Measurements from ENCODE around the gene ZNF184. TPM values are rescaled to one million over a fixed set of nuclear protein-coding genes. Genes with fewer than 3 reads are reported as not detected.

Gene ZNF184
- polyA plus RNA-seq, 1 donor, result 7.4 TPM

DNA sequence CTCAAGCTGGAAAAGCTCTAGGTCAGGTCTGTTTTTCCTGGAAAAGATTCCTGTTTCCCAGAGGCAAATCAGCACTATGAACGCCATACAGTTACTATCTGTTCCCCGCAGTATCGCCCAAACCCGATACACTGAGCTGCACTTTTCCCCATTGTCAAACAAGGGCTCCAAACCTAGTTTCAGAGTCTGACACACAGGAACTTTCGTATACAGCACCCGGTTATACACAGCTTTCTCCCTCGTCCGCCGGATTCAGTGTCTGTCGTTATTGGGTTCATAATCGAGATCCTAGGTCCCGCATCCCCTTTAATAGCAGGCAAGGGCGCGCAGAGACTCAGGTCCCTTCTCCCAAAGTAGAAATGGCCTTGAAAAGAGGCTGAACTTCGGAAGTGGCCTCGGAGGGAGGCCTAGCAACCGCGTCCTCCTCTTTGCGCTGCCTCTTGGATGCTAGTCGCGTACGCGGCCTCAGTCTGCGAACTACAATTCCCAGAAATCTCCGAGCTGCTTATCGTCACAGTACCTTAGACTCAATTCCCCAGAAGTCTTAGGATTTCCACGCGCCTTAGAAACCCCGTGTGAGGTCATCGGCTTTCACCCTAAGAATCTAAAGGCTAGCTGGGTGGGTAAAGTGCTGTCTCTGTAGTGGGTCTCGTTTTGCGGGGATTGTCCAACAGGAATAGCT lies 50.1 kb downstream of the ZNF184 start:
- no peaks in the 10 kb centered on the region for H3K4me1 ChIP-seq (ENCODE audit: control insufficient read depth, insufficient read depth, low read length)
- no peaks in the 10 kb centered on the region for H3K9me3 ChIP-seq (ENCODE audit: control insufficient read depth, low read depth, low read length)
- DNase-seq, result peak in 1 of 2 donors; percentile 23
- H3K27ac ChIP-seq (ENCODE audit: low read length), result no peak overlapping the region
- WGBS (ENCODE audit: insufficient coverage, low lambda C conversion rate), result 60% methylated on average over 3 of the region's 32 CpGs
- no peaks in the 10 kb centered on the region for H3K36me3 ChIP-seq (ENCODE audit: control insufficient read depth, insufficient read depth, low read length)
- no peak overlapping the region for H3K4me3 ChIP-seq (ENCODE audit: low read length)
- peaks cover 4% of the 10 kb centered on the region for H3K27me3 ChIP-seq (ENCODE audit: control insufficient read depth, insufficient read depth, low read length)

GRCh38 chr6:27419363-27419762 lies 53.5 kb downstream of the ZNF184 start:
- peaks cover 7% of the 10 kb centered on the region for H3K27me3 ChIP-seq (ENCODE audit: control insufficient read depth, insufficient read depth, low read length)
- no peaks in the 10 kb centered on the region for H3K9me3 ChIP-seq (ENCODE audit: control insufficient read depth, low read depth, low read length)
- no peak overlapping the region for H3K27ac ChIP-seq (ENCODE audit: low read length)
- no peaks in the 10 kb centered on the region for H3K36me3 ChIP-seq (ENCODE audit: control insufficient read depth, insufficient read depth, low read length)
- no peak overlapping the region for H3K4me3 ChIP-seq (ENCODE audit: low read length)
- H3K4me1 ChIP-seq (ENCODE audit: control insufficient read depth, insufficient read depth, low read length), result no peaks in the 10 kb centered on the region
- no peak for DNase-seq

DNA sequence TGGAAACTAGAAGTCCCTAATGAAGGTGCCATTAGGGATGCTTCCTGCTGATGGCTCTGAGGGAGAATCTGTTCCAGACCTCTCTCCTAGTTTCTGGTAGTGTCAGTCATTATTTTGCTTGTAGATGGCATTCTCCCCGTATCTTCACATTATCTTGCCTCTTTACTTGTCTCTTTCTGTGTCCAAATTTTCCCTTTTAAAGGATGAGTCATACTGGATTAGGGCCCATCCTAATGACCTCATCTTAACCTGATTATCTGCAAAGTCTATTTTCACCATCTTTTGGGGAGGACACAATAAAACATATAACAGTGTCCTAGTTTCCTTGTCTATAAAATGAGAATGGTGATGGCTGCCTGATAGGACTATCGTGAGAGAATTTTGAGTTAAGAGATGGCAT lies 57.0 kb downstream of the ZNF184 start:
- no peaks in the 10 kb centered on the region for H3K4me1 ChIP-seq (ENCODE audit: control insufficient read depth, insufficient read depth, low read length)
- no peak overlapping the region for H3K27ac ChIP-seq (ENCODE audit: low read length)
- no peaks in the 10 kb centered on the region for H3K36me3 ChIP-seq (ENCODE audit: control insufficient read depth, insufficient read depth, low read length)
- H3K27me3 ChIP-seq (ENCODE audit: control insufficient read depth, insufficient read depth, low read length), result peaks cover 7% of the 10 kb centered on the region
- H3K9me3 ChIP-seq (ENCODE audit: control insufficient read depth, low read depth, low read length), result no peaks in the 10 kb centered on the region
- no peak for DNase-seq
- H3K4me3 ChIP-seq (ENCODE audit: low read length), result no peak overlapping the region
- no CpG with 5 or more reads among the region's 2 CpGs for WGBS (ENCODE audit: insufficient coverage, low lambda C conversion rate)

DNA sequence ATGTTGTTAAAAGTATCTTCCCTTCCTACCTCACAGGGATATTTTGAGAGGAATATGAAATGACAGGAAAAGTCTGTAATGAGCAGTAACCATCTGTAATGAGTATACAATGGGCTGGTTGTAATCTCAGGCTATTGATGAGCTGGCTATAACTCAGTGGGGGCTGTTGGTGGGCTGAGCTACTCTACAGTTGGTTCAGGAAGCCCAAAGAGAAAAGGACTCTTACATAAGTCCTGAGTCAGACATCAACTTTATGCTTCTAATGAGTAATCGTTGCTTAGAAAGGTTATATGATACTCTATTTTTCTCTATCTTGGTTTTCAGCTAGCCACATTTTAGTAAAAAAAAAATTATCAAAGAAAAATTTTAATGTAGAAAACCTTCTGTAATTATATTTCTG lies 57.9 kb downstream of the ZNF184 start:
- H3K36me3 ChIP-seq (ENCODE audit: control insufficient read depth, insufficient read depth, low read length), result no peaks in the 10 kb centered on the region
- H3K4me1 ChIP-seq (ENCODE audit: control insufficient read depth, insufficient read depth, low read length), result no peaks in the 10 kb centered on the region
- 86% methylated on average over 1 of the region's 1 CpG for WGBS (ENCODE audit: insufficient coverage, low lambda C conversion rate)
- H3K4me3 ChIP-seq (ENCODE audit: low read length), result no peak overlapping the region
- H3K27me3 ChIP-seq (ENCODE audit: control insufficient read depth, insufficient read depth, low read length), result peaks cover 7% of the 10 kb centered on the region
- no peak overlapping the region for H3K27ac ChIP-seq (ENCODE audit: low read length)
- DNase-seq, result no peak
- H3K9me3 ChIP-seq (ENCODE audit: control insufficient read depth, low read depth, low read length), result no peaks in the 10 kb centered on the region

DNA sequence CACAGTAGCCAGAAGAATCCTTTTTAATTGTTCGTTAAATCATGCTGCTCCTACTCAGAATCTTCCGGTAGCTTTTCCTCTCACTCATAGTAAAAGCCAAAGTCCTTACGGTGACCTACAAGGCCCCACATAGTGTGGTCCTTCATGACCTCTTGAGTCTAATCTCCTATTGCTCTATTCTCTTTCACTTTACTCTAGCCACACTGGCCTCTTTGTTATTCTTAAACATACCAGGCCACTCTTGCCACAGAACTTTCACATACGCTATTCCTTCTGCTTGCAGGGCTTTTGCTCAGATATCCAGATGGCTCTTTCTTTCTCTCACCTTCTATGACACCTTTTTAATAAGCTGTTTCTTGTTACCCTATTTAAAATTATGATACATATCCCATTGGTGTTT lies 58.6 kb downstream of the ZNF184 start:
- WGBS (ENCODE audit: insufficient coverage, low lambda C conversion rate), result 93% methylated on average over 3 of the region's 4 CpGs
- Histone ChIP-seq H3K27me3 (ENCODE audit: control insufficient read depth, insufficient read depth, low read length) (peaks cover 3% of the 10 kb centered on the region), H3K4me3 (ENCODE audit: low read length) (no peak overlapping the region), H3K9me3 (ENCODE audit: control insufficient read depth, low read depth, low read length) (no peaks in the 10 kb centered on the region), H3K27ac (ENCODE audit: low read length) (no peak overlapping the region), H3K36me3 (ENCODE audit: control insufficient read depth, insufficient read depth, low read length) (no peaks in the 10 kb centered on the region), H3K4me1 (ENCODE audit: control insufficient read depth, insufficient read depth, low read length) (no peaks in the 10 kb centered on the region)
- no peak for DNase-seq

DNA sequence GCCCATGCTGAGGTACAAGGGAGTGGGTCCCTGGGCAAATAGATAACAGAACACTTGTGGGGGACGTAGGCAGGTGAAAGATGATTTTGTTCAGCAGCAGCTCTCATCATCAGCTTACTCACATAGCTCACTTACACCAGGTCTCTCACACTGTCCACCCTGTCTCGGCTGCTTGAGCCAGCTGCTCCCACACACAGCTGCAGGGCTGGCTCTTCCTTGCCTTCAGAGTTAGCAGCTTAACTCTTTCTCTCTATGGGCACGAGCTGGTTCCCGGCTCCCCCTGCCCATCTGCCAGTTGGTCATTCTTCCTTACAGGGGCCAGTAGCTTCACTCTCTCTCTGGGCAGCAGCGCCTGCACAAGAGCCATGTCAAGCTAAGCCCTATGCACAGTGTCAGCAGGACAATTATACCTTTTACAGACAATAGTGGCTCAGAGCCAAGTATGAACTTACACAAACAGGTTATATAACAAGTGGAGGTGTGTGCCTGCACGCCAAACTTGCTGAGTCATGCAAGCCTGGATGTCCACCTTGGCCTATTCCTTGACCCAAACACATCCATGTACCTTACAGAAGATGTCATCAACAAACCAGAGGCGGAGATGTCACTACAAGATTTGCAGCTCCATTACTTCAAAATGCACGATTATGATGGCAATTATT lies 65.6 kb downstream of the ZNF184 start:
- Histone ChIP-seq H3K36me3 (ENCODE audit: control insufficient read depth, insufficient read depth, low read length) (no peaks in the 10 kb centered on the region), H3K4me3 (ENCODE audit: low read length) (no peak overlapping the region), H3K27ac (ENCODE audit: low read length) (no peak overlapping the region), H3K27me3 (ENCODE audit: control insufficient read depth, insufficient read depth, low read length) (no peaks in the 10 kb centered on the region), H3K4me1 (ENCODE audit: control insufficient read depth, insufficient read depth, low read length) (no peaks in the 10 kb centered on the region), H3K9me3 (ENCODE audit: control insufficient read depth, low read depth, low read length) (peaks cover 6% of the 10 kb centered on the region)
- 100% methylated on average over 1 of the region's 8 CpGs for WGBS (ENCODE audit: insufficient coverage, low lambda C conversion rate)
- DNase-seq, result no peak

DNA sequence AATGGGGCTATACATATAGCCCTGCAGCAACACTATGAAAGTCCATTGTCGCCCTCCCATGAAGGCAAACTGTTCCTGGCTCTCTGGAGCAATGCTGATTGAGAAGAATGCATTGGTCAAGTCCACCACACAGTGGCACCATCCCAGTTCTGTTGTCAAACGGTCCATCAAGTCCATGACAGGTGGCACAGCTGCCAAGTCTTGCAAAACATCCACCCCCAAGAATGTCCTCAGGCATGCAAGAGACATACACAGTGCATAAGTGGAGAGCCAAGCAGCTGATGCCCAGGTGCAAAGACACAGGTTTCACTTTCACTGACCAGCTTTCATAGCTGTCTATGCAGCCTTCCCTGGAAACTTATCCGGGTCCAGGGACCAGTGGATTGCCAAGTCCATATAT lies 66.8 kb downstream of the ZNF184 start:
- Histone ChIP-seq H3K4me1 (ENCODE audit: control insufficient read depth, insufficient read depth, low read length) (no peaks in the 10 kb centered on the region), H3K36me3 (ENCODE audit: control insufficient read depth, insufficient read depth, low read length) (peaks cover under 1% of the 10 kb centered on the region), H3K27me3 (ENCODE audit: control insufficient read depth, insufficient read depth, low read length) (no peaks in the 10 kb centered on the region), H3K9me3 (ENCODE audit: control insufficient read depth, low read depth, low read length) (peaks cover 11% of the 10 kb centered on the region), H3K4me3 (ENCODE audit: low read length) (no peak overlapping the region), H3K27ac (ENCODE audit: low read length) (no peak overlapping the region)
- WGBS (ENCODE audit: insufficient coverage, low lambda C conversion rate), result no CpG with 5 or more reads among the region's 3 CpGs
- no peak for DNase-seq

GRCh38 chr6:27400877-27401642 lies 71.8 kb downstream of the ZNF184 start:
- no peaks in the 10 kb centered on the region for H3K27me3 ChIP-seq (ENCODE audit: control insufficient read depth, insufficient read depth, low read length)
- H3K27ac ChIP-seq (ENCODE audit: low read length), result no peak overlapping the region
- no peak for DNase-seq
- no peaks in the 10 kb centered on the region for H3K4me1 ChIP-seq (ENCODE audit: control insufficient read depth, insufficient read depth, low read length)
- 92% methylated on average over 4 of the region's 16 CpGs for WGBS (ENCODE audit: insufficient coverage, low lambda C conversion rate)
- H3K9me3 ChIP-seq (ENCODE audit: control insufficient read depth, low read depth, low read length), result peaks cover 13% of the 10 kb centered on the region
- H3K4me3 ChIP-seq (ENCODE audit: low read length), result no peak overlapping the region
- peaks cover 13% of the 10 kb centered on the region for H3K36me3 ChIP-seq (ENCODE audit: control insufficient read depth, insufficient read depth, low read length)

Other genes starting within 250 kb of the ZNF184 start
- gene PRSS16, start 225.4 kb downstream of the ZNF184 start, polyA plus RNA-seq, result 7.9 TPM
- gene POM121L2, start 160.8 kb downstream of the ZNF184 start, polyA plus RNA-seq, result not detected
- gene ZNF391, start 84.3 kb downstream of the ZNF184 start, polyA plus RNA-seq, result 4.2 TPM